Mesodermal cell (in vitro differentiated cells): ENCODE measurements around the gene DDX53.
A peak's percentile ranks its signal among the peaks of the same experiment; 100 is the strongest.

Source experiments
- H3K27ac ChIP-seq: 2 replicates; pipeline ENCODE4 v1.7.0; 2013; ENCODE audit warnings: mild to moderate bottlenecking, low read depth, low read length, moderate library complexity; ENCODE audit not compliant: severe bottlenecking
- H3K36me3 ChIP-seq: 2 replicates; pipeline ENCODE4 v1.7.1; 2013; ENCODE audit warnings: mild to moderate bottlenecking, low read length, moderate library complexity; ENCODE audit not compliant: control insufficient read depth, insufficient read depth
- H3K4me1 ChIP-seq: one replicate; pipeline ENCODE4 v1.7.1; 2013; ENCODE audit warnings: mild to moderate bottlenecking, low read length; ENCODE audit not compliant: insufficient read depth, control insufficient read depth, poor library complexity, severe bottlenecking
- H3K4me3 ChIP-seq: 2 replicates; pipeline ENCODE4 v1.7.0; 2013; ENCODE audit warnings: low read length, control low read depth, mild to moderate bottlenecking; ENCODE audit not compliant: insufficient read depth, poor library complexity, severe bottlenecking; ENCODE audit errors: extremely low read depth
- H3K9me3 ChIP-seq: 2 replicates; pipeline ENCODE4 v1.7.1; 2013; ENCODE audit warnings: mild to moderate bottlenecking, low read length, moderate library complexity; ENCODE audit not compliant: control insufficient read depth
- WGBS, 2 experiments: methylation state at CpG; one replicate each; pipeline ENCODE4 v1.1.5; 2013; ENCODE audit warnings: missing lambda C conversion rate in 2 of 2; ENCODE audit not compliant: insufficient coverage in 2 of 2; 5-methylcytosine and 5-hydroxymethylcytosine counted together

Gene DDX53

GRCh38 chrX:22975786-22976185 lies 24.0 kb upstream of the DDX53 start:
- no peak overlapping the region for H3K4me3 ChIP-seq
- no peaks in the 10 kb centered on the region for H3K36me3 ChIP-seq
- H3K27ac ChIP-seq: no peak overlapping the region
- no CpG with 5 or more reads among the region's 1 CpG for WGBS, 2 experiments
- no peaks in the 10 kb centered on the region for H3K4me1 ChIP-seq
- H3K9me3 ChIP-seq: no peaks in the 10 kb centered on the region

GRCh38 chrX:22985958-22986357 lies 13.8 kb upstream of the DDX53 start:
- H3K27ac ChIP-seq: no peak overlapping the region
- no peaks in the 10 kb centered on the region for H3K4me1 ChIP-seq
- H3K4me3 ChIP-seq: no peak overlapping the region
- H3K9me3 ChIP-seq: no peaks in the 10 kb centered on the region
- WGBS, 2 experiments: no CpG with 5 or more reads among the region's 2 CpGs
- no peaks in the 10 kb centered on the region for H3K36me3 ChIP-seq

GRCh38 chrX:22987452-22987851 lies 12.3 kb upstream of the DDX53 start:
- H3K36me3 ChIP-seq: no peaks in the 10 kb centered on the region
- no CpG with 5 or more reads among the region's 1 CpG for WGBS, 2 experiments

GRCh38 chrX:23003116-23003515 lies 3.4 kb downstream of the DDX53 start:
- peak overlapping the region; percentile 45 for H3K27ac ChIP-seq
- H3K4me3 ChIP-seq: no peak overlapping the region
- WGBS, 2 experiments: no CpG with 5 or more reads among the region's 2 CpGs
- no peaks in the 10 kb centered on the region for H3K36me3 ChIP-seq
- no peaks in the 10 kb centered on the region for H3K4me1 ChIP-seq
- H3K9me3 ChIP-seq: no peaks in the 10 kb centered on the region

More at GRCh38 chrX:22987452-22987851, 12.3 kb upstream of the DDX53 start:
- Histone ChIP-seq H3K9me3 (no peaks in the 10 kb centered on the region), H3K4me3 (no peak overlapping the region), H3K4me1 (no peaks in the 10 kb centered on the region), H3K27ac (no peak overlapping the region)

- no peaks in the 10 kb centered on the region for H3K4me1 ChIP-seq
- H3K9me3 ChIP-seq: no peaks in the 10 kb centered on the region
- H3K27ac ChIP-seq: no peak overlapping the region
- WGBS, 2 experiments: no CpG with 5 or more reads among the region's 1 CpG
- H3K36me3 ChIP-seq: no peaks in the 10 kb centered on the region
- H3K4me3 ChIP-seq: no peak overlapping the region
These were observed 8.8 kb downstream of the DDX53 start for GRCh38 chrX:23008431-23009099.

GRCh38 chrX:23012162-23012561 lies 12.4 kb downstream of the DDX53 start:
- Histone ChIP-seq H3K36me3 (no peaks in the 10 kb centered on the region), H3K9me3 (no peaks in the 10 kb centered on the region), H3K27ac (no peak overlapping the region), H3K4me3 (no peak overlapping the region), H3K4me1 (no peaks in the 10 kb centered on the region)
- no CpG with 5 or more reads among the region's 2 CpGs for WGBS, 2 experiments

- H3K27ac ChIP-seq: no peak overlapping the region
- H3K36me3 ChIP-seq: no peaks in the 10 kb centered on the region
- WGBS, 2 experiments: 80 to 100% methylated on average over 1 of the region's 1 CpG
- H3K4me3 ChIP-seq: no peak overlapping the region
- no peaks in the 10 kb centered on the region for H3K4me1 ChIP-seq
- no peaks in the 10 kb centered on the region for H3K9me3 ChIP-seq
These were observed 12.9 kb downstream of the DDX53 start for GRCh38 chrX:23012636-23013035.

GRCh38 chrX:23013366-23013765 lies 13.6 kb downstream of the DDX53 start:
- Histone ChIP-seq H3K4me3 (no peak overlapping the region), H3K4me1 (no peaks in the 10 kb centered on the region), H3K36me3 (no peaks in the 10 kb centered on the region), H3K9me3 (no peaks in the 10 kb centered on the region), H3K27ac (no peak overlapping the region)
- WGBS, 2 experiments: 83% methylated on average over 1 of the region's 2 CpGs; no CpG with 5 or more reads in 1 of the 2 experiments

GRCh38 chrX:23031600-23031999 lies 31.8 kb downstream of the DDX53 start:
- H3K36me3 ChIP-seq: no peaks in the 10 kb centered on the region
- WGBS, 2 experiments: no CpG with 5 or more reads among the region's 3 CpGs

GRCh38 chrX:23035493-23035892 lies 35.7 kb downstream of the DDX53 start:
- Histone ChIP-seq H3K27ac (no peak overlapping the region), H3K9me3 (no peaks in the 10 kb centered on the region), H3K4me1 (no peaks in the 10 kb centered on the region), H3K4me3 (no peak overlapping the region), H3K36me3 (no peaks in the 10 kb centered on the region)
- no CpG with 5 or more reads among the region's 3 CpGs for WGBS, 2 experiments

More at GRCh38 chrX:23031600-23031999, 31.8 kb downstream of the DDX53 start:
- Histone ChIP-seq H3K27ac (no peak overlapping the region), H3K9me3 (no peaks in the 10 kb centered on the region), H3K4me3 (no peak overlapping the region), H3K4me1 (no peaks in the 10 kb centered on the region)

- Histone ChIP-seq H3K27ac (no peak overlapping the region), H3K4me1 (no peaks in the 10 kb centered on the region), H3K9me3 (no peaks in the 10 kb centered on the region), H3K4me3 (no peak overlapping the region), H3K36me3 (no peaks in the 10 kb centered on the region)
- 80% methylated on average over 1 of the region's 2 CpGs; no CpG with 5 or more reads in 1 of the 2 experiments for WGBS, 2 experiments
These were observed 46.7 kb downstream of the DDX53 start for GRCh38 chrX:23046443-23046842.
